Measurements from ENCODE around the gene MYO10.
"Not testable (repeated sequence)": the region's sequence is repeated elsewhere in the genome, so short reads cannot be mapped to it uniquely, and the experiment has no call there.

MYO10 gene

DNA sequence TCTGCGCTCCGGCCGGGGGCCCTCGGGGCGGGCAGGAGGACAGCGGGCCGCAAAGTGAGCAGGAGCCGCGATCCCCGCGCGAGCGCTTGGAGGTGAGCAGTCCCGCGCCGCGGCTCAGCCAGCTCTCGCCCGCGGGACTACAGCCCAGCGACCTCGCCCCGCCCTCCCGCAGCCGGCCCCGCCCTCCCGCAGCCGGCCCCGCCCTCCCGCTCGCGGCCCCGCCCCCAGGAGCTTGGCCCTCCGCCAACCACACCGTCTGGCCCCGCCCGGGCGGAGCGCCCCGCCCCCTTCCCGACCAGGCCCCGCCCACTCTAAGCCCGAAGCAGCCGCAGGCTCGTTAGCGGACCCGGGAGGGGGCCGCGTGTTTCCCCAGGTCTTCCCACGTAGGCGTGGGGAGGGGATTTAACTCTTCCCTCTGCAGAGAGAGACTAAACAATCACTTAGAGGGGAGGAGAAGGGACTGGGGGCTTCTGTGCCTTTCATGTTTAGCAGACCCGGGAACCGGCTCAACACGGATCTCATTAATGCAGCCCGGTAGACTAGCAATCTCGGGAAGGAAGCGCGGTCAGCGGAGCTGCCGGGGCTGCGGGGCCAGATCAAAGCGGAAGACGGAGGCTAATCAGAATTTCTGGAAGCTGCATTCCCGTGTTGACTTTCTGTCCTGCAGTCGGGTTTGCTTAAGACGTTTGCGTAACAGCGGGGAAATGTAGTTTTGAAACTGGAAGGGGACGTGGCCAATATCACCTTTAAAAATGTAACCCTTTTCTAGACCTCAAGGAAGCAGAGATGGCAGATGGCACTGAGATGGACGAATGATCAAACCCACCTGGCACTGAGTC, at the start of gene MYO10:
TSS of gene MYO10 (minus strand) at position 139 of the 839 bp plus-strand sequence. CDS start 480 bp downstream, outside the sequence.
- DNase-seq (ENCODE audit: low read depth) = peak; percentile 39

DNA sequence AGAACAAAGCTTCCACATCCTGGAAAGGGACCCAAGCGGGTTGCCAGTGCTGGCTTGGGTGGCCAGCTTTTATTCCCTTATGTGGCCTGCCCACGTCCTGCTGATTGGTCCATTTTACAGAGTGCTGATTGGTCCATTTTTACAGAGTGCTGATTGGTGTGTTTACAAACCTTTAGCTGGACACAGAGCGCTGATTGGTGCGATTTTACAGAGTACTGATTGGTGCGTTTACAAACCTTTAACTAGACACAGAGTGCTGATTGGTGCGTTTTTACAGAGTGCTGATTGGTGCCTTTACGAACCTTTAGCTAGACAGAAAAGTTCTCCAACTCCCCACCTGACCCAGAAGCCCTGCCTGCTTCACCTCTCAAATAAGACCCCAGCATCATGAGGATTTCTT, 49.2 kb upstream of the MYO10 start:
- DNase-seq (ENCODE audit: low read depth) = not testable (repeated sequence)

DNA sequence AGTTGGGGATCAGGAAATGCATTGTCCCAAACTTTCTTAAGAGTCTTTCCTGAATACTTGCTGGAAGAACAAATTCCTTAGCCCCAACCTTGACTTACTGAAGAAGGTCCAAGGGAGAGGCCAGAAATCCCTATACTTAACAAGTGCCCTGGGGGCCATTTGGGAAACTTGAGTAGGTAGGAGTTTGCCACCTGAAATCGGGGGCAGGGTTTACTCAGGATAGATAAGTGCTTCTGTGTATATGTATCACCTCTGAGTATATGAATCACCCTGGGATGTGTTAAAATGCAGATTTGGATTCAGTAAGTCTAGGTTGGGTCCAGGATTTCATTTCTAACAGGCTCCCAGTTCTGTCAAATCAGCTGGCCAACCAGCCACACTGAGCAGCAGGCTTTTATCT, 47.9 kb upstream of the MYO10 start:
- no peak for DNase-seq (ENCODE audit: low read depth)

DNA sequence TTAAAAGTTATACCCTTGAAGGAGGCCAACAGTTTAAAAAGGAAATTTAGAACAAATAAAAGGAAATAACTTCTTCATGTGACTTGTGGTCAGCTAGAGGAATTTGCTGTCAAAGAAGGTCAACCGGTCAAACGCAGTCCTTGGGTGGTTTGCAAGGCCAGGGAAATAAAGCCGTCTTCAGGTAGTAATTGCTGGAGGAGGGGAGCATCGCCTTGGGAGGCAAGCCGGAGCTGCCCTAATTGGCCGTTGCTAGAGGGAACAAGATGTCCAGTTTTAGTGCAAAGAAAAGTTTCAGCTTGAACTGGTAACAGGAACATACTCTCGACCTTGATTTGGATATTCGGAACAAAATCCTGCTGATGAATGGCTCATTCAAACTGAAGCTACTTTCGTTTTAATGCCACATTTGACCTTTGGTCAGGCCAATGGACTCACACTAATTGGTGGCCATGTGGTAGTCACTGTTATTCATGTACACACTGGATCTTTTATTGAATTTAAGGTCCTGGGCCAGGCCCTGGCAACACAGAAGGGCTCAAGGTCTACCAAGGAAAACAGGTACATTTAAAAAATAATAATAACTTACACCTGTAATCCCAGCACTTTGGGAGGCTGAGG, 47.0 kb upstream of the MYO10 start:
- no peak for DNase-seq (ENCODE audit: low read depth)

DNA sequence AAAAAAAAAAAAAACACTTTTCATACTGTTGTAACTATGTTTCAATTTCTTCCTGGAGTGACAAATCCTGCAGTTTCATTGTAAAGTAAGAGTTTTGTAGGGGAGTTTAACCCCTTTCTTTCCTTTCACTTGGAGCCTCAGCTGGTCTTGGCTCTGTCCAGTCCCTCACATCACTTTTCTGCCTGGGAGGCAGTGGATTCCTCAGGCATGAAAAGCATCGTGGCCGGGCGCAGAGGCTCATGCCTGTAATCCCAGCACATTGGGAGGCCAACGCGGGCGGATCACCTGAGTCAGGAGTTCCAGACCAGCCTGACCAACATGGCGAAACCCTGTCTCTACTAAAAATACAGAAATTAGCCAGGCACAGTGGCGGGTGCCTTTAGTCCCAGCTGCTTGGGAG, 45.6 kb upstream of the MYO10 start:
- no peak for DNase-seq (ENCODE audit: low read depth)

DNA sequence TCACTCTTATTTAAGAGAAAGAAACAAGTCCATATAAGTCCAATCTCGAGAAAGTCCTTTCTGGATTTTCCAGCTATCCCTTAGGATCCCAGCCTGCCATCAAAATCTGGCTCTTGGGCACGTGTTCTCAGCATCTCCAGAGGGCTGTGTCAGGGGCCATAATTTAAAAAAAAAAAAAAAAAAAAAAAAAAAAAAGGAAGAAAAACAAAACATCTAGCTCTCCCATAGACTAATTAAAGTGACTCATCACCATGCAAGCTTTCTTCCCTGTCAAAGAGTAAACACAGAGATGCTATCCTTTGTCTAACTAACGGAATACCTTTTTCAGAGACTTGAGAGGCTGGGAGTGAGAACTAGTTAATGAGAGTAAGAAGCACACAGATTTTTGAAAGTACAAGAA, 44.9 kb upstream of the MYO10 start:
- DNase-seq (ENCODE audit: low read depth) = no peak

DNA sequence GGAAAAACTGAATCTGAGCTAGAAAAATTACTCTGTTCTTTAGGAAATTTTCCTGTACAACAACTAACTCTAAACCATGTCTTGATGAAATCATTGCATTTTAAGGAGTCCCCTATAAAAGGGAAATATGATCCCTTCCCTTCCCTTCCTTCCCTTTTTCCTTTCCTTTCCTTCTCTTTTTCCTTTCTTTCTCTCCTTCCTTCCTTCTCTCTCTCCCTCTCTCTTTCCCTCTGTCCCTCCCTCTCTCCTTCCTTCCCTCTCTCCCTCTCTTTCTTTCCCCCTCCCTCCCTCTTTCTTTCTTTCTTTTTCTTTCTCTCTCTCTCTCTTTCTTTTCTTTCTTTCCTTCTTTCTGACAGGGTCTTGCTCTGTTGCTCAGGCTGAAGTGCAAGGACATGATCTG, 42.2 kb upstream of the MYO10 start:
- DNase-seq (ENCODE audit: low read depth) = no peak

DNA sequence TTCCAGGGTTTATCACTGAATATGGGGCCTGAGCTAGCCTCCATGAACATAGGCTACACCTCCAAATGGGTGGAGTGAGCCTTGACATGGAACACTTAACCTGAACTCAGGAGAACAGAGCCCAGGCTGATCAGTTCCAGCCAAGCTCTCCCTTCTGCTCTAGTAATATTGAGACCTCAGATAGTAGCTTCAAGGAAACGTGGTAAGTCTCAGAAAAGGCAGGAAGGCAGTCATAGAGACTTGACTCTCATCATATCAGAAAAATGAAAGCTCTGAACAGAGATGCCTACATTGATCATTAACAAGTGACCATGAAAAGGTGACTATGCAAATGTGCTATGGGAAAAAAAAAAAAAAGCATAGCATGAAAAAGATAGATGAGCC, 40.5 kb upstream of the MYO10 start:
- DNase-seq (ENCODE audit: low read depth) = no peak

DNA sequence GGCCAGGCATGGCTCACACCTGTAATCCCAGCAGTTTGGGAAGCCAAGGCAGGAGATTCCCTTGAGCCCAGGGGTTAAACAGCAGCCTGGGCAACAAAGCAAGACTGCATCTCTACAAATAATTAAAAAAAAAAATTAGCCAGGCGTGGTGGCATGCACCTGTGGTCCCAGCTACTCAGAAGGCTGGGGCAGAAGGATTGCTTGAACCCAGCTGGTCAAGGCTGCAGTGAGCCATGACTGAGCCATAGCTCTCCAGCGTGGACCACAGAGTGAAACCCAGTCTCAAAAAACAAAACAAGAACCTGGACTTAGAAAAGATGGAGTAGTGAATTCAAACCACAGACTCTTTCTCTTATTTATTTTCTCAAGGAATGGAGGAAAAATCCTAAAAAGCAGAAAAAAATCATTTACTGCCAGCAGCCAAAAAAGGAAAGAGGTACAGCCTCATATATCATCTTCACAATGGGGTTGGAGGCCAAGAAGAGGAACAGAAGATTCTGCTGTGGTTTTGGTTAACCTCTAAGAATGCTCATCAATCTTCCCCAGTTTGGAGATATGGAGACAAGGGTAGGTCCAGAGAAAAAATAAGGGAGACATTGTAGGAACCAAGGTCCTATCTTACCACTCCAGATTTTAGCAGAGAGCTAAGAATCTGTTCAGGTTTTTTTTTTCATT, 40.0 kb upstream of the MYO10 start:
- DNase-seq (ENCODE audit: low read depth) = no peak

DNA sequence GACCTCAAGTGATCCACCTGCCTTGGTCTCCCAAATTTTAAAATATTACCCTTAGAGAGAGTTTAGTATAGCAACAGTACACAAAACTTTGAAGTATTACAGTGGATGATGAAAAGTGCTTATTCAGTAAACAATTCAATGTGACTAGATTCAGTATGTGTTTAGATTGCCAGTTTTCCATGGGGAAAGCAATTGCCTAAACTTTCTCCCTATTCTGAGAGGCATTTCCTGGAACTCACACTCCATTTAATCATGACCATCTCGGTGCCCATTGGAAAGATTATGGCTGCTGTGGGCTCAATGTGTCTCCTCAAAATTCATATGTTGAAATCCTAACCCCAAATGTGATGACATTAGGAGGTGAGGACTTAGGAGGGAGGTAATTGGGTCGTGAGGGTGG, 38.9 kb upstream of the MYO10 start:
- DNase-seq (ENCODE audit: low read depth) = no peak

DNA sequence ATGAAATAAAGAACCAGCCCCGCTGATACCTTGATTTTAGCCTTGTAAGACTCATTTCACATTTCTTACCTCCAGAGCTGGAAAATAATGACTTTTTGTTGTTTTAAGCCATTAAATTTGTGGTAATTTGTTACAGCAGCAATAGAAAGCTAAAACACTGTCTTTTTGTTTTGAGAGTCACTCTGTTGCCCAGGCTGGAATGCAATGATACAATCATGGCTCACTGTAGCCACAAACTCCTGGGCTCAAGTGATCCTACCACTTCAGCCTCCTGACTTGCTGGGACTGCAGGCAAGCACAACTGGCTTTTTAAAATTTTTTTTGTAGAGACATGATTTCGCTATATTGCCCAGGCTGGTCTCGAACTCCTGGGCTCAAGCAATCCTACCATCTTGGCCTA, 34.7 kb upstream of the MYO10 start:
- no peak for DNase-seq (ENCODE audit: low read depth)

DNA sequence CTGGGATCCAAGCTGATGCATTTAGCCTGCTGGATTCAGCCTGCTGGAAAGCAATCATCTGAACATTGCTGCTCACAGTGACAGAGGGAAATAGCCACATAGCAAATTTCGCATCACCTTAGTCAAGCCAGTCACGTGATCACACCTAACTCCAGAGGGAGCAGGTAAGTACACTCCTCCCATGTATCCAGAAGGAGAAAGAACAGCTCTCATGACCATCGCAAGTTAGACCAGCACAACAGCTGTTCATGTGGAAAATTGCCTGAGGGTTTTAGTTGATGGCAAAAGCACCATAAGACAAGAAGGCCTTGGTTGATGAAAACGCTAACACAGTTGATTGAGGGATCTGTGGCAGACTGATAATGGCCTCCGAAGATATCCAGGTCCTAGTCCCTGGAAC, 34.2 kb upstream of the MYO10 start:
- no peak for DNase-seq (ENCODE audit: low read depth)

DNA sequence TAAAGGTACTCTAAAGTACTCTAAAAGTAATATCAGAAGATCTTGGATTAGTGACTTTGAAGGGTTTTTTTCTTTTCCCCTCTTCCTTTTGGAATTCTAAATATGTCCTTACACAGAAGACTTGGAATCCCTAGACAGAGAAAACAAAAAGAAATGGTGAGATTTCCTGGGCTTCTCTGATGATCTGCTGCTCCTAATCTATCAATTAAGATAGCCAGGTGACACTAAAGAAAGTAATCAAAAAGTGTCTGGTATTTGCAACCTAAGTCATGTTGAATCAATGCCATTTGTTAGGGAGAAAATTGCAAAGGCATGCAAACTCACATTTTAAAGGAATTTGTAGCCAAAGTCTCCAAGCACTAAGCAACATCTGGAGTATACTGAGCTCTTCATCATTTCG, 29.5 kb upstream of the MYO10 start:
- DNase-seq (ENCODE audit: low read depth) = no peak

DNA sequence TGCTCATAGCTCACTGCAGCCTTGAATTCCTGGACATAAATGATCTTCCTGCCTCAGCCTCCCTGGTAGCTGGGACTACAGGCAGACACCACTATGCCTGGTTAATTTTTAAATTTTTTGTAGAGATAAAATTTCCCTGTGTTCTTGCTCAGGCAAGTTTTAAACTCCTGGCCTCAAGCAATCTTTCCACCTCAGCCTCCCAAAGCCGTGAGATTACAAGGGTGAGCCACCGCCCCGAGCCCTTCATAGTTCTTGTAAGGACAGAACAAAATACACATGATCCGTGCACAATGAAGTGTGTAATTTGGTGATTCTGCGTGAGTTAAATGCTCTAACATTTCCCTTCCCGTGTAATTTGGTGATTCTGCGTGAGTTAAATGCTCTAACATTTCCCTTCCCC, 27.7 kb upstream of the MYO10 start:
- no peak for DNase-seq (ENCODE audit: low read depth)

DNA sequence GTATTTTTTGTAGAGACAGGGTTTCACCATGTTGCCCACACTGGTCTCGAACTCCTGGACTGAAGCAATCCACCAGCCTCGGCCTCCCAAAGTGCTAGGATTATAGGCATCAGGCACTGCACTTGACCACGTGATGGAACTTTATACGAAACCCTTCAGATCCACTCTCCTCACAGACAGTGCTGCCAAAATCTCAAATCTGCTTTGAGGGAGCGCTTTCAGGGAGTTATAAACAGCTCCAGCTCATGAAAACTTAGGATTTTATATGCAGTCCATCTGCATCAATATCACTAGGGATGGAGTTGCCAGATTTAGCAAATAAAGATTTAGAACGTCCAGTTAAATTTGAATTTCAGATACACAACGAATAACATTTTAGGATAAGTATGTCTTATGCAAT, 25.0 kb upstream of the MYO10 start:
- DNase-seq (ENCODE audit: low read depth) = no peak

DNA sequence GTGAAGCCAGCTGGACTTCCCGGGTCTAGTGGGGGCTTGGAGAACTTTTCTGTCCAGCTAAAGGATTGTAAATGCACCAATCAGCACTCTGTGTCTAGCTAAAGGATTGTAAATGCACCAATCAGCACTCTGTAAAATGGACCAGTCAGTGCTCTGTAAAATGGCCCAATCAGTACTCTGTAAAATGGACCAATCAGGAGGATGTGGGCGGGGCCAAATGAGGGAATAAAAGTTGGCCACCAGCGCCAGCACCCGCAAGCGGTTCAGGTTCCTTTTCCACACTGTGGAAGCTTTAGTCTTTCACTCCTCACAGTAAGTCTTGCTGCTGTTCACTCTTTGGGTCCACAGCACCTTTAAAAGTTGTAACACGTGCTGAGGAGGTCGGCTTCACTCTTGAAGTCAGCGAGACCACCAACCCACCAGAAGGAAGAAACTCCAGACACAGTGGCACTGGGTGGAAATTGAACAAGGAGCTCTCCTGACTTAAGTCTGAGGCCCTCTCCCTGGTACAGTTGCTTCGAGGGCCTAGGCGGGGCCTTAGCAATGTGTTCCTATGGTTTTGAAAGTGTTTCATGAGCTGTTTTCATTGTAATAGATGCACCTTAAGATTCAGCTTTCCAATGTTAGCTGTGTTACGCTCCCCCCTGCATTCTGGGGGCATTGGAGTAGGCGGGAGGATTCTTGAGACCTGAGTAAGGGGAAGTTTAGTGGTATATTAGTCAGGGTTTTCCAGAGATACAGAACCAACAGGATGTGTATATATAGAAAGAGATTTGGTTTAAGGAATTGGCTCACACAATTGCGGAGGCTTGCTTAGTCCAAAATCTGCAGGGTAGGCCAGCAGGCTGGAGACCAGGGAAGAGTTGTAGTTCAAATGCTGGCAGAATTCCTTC, 21.5 kb upstream of the MYO10 start:
- no peak for DNase-seq (ENCODE audit: low read depth)

DNA sequence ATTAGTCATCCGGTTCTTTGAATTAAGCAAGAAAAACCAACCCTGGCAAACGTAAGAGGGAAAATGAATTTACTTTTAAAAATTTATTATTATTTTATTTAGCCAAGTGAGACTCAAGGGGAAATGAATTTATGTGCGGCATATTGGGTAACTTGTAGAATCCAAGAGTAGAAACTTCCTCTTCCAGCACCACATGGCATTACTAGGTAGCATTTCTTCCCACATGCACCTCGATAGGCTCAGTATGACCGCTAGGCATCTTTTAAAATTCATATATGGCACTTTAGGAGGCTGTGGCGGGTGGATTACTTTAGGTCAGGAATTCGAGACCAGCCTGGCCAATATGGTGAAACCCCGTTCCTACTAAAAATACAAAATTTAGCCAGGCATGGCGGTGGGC, 17.6 kb upstream of the MYO10 start:
- DNase-seq (ENCODE audit: low read depth) = no peak

DNA sequence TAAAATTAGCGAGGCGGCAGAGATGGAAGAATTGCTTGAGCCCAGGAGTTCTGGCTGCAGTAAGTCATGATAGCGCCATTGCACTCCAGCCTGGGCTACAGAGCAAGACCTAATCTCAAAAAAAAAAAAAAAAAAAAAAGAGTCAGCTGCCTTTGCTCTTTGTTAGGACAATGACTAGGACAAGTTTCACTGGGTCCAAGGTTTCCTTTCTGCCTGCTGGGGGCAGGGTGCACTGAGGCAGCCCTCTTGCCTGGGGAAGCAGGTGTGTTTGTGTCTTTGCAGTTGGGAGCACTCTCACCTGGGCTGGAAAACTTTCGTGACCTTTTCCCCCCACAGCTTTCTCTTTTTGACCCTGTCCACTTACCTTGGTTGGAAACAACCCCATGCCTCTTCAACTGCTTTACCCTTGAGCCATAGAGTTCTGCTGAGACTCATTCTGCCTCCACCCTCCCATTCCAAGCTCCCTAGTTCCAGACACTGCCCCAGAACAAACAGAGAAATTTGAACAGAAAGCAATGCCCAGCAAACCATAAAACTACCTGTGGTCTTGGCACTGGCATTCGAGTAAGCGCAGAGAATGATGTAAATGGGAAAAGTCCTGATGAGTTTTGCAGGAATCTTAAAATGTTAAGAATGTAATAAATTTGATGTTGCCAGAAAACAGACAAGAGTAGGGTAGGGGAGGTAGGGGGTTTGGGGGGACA, 17.0 kb upstream of the MYO10 start:
- DNase-seq (ENCODE audit: low read depth) = no peak

DNA sequence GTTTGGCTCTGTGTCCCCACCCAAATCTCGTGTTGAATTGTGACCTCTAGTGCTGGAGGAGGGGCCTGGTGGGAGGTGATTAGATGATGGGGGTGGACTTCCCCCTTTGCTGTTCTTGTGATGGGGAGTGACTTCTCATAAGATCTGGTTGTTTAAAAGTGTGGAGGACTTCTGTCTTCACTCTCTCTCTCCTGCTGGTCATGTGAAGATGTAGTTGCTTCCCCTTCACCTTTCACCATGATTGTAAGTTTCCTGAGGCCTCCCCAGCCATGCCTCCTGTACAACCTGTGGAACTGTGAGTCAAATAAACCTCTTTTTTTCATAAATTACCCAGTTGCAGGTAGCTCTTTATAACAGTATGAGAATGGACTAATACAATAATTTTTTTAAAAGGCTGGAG, 10.6 kb upstream of the MYO10 start:
- DNase-seq (ENCODE audit: low read depth) = no peak

DNA sequence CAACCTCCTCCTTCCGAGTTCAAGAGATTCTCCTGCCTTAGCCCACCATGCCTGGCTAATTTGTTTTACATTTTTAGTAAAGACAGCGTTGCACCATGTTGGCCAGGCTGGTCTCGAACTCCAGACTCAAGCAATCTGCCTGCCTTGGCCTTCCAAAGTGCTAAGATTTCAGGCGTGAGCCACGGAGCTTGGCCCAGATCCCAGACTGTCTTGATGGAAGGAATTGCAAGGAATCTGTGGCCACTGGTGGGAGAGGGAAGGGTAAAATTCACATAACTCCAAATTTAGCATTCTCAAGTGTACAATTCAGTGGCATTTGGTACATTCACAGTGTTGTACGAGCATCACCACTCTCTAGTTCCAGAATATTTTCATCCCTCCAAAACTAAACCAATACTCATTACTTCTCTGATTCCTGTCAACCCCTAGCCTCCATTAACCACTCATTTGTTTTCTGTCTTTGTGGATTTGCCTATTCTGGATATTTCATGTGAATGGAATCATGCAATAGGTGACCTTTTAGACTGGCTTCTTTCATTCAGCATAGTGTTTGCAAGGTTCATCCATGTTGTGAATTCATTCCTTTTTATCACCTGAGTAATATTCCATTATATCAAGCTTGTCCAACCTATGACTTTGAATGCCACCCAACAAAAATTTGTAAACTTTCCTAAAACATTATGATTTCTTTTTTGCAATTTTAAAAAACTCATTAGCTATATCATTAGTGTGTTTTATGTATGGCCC, 8.9 kb upstream of the MYO10 start:
- no peak for DNase-seq (ENCODE audit: low read depth)

All from activated T-cell treated with anti-CD3 and anti-CD28 coated beads for 1 hour (primary cell).